ENCODE measurements around the gene SORBS1. TPM values are rescaled to one million over a fixed set of nuclear protein-coding genes. Genes with fewer than 3 reads are reported as not detected.

SORBS1 gene
- total and polyA plus RNA-seq, 4 donors, result 33.2 to 71.3 (median 44.1) TPM

- Histone ChIP-seq H3K4me1 (ENCODE audit: control insufficient read depth in 4 of 4, insufficient read depth in 4 of 4, low read length in 3 of 4) (peaks cover 6 to 37% (median 27%) of the 10 kb centered on the region in 4 donors), H3K27me3 (ENCODE audit: control insufficient read depth in 4 of 4, insufficient read depth in 4 of 4, low read length in 3 of 4) (no peaks in the 10 kb centered on the region), H3K4me3 (ENCODE audit: low read depth in 1 of 3, low read length in 3 of 3) (no peak overlapping the region), H3K36me3 (ENCODE audit: control insufficient read depth in 4 of 4, insufficient read depth in 3 of 4, low read depth in 1 of 4, low read length in 3 of 4) (peaks cover 4 to 20% (median 10%) of the 10 kb centered on the region in 4 donors), H3K9ac (ENCODE audit: low read depth in 1 of 2, low read length in 2 of 2) (no peak overlapping the region), H3K27ac (ENCODE audit: low read depth in 1 of 2, low read length in 2 of 2) (no peak overlapping the region), H3K9me3 (ENCODE audit: control insufficient read depth in 4 of 4, low read length in 3 of 4) (no peaks in the 10 kb centered on the region)
- TF ChIP-seq RXRA (IDR thresholded peaks at IDR 0.05) (no peak), HNF4G (IDR thresholded peaks at IDR 0.05) (no peak), ZBTB33 (IDR thresholded peaks at IDR 0.05) (no peak), RAD21 (IDR thresholded peaks at IDR 0.05) (no peak), YY1 (IDR thresholded peaks at IDR 0.05) (no peak), JUND (IDR thresholded peaks at IDR 0.05) (no peak), EGR1 (IDR thresholded peaks at IDR 0.05; ENCODE audit: low read depth in 2 of 2) (no peak), ATF3 (IDR thresholded peaks at IDR 0.05) (no peak), REST (IDR thresholded peaks at IDR 0.05) (no peak), FOXA1 (IDR thresholded peaks at IDR 0.05) (no peak), FOXA2 (IDR thresholded peaks at IDR 0.05) (no peak), HNF4A (conservative IDR thresholded peaks at IDR 0.05) (no peak), MAX (IDR thresholded peaks at IDR 0.05) (no peak), GABPA (IDR thresholded peaks at IDR 0.05 in 1 of 2, conservative IDR thresholded peaks at IDR 0.05 in 1 of 2) (no peak), SP1 (IDR thresholded peaks at IDR 0.05) (no peak), CTCF (IDR thresholded peaks at IDR 0.05; ENCODE audit: low read depth, low read length, missing input control) (no peak), NR2F2 (IDR thresholded peaks at IDR 0.05) (no peak), TAF1 (conservative IDR thresholded peaks at IDR 0.05) (no peak)
- DNase-seq (ENCODE audit: low spot score), result no peak
Measured at GRCh38 chr10:95354110-95354509, 207.1 kb downstream of the SORBS1 start.

All from liver (tissue), 9 donors.